Middle frontal gyrus (tissue), 1 donor: ENCODE data around the gene SERTM2.
"Not testable (repeated sequence)": the region's sequence is repeated elsewhere in the genome, so short reads cannot be mapped to it uniquely, and the experiment has no call there.

Experiments used
- DNase-seq: peaks from one replicate; pipeline ENCODE4 v3.0.0-alpha.2; 2015; ENCODE audit warnings: low spot score; ENCODE audit errors: extremely low spot score

SERTM2 gene

DNA sequence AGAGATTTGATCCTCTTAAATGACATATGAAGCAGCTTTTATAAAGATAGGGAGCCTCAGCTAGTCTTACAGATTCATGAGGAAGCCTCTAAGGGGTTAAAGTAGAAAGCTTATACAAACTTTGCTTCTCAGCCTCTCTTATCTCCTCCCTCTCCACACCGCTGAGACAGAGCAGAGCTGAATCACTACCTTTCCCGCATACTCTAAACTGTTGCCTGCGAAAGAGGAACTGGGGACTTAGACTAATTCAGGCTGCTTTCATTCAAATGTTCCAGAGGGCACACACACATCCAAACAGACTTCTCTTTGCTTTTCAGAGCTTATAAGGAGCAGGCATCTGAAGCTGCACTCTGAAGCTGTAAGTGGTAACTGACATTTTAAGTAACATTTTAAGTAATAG lies at the start of gene SERTM2:
TSS of gene SERTM2 (plus strand) at position 169 of the 400 bp plus-strand sequence. CDS start 7,213 bp downstream, outside the sequence.
- no peak for DNase-seq

DNA sequence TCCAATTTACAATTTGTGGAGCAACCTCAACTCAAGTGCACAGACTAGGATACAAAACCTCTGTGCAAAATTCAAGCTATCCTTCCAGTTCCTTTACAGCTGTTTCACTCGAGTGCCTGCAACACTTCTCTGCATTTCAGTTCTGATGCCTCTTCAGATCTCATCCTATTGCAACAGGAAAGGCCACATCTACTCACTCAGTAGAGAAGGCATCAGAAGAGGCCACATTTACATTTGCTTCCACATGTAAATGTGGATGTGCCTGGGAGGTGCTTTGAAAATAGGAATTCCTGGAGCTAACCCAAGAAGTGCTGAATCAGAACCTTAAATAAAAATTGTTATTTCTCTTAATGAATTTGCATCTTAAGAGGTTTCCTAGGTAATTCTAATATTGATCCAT lies 45.8 kb upstream of the SERTM2 start:
- no peak for DNase-seq

DNA sequence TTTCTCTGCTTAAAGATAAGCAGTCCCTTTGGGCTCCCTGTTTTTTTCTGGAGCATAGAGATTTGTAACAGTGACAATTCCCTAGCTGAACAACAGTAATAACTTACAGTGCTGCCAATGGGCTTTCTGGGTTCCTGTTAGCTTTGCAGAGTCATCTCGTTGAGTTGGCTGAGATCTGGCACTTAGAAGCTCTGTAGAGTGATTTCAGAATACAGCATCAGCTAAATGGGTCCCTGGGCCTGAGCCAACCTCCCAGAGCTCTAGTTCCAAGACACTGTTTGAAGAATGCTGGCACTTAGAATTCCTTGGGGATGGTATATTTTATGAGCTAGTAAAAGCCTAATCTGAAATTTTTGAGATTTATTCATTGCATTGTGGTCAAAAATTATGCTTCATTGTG lies 43.5 kb upstream of the SERTM2 start:
- no peak for DNase-seq

DNA sequence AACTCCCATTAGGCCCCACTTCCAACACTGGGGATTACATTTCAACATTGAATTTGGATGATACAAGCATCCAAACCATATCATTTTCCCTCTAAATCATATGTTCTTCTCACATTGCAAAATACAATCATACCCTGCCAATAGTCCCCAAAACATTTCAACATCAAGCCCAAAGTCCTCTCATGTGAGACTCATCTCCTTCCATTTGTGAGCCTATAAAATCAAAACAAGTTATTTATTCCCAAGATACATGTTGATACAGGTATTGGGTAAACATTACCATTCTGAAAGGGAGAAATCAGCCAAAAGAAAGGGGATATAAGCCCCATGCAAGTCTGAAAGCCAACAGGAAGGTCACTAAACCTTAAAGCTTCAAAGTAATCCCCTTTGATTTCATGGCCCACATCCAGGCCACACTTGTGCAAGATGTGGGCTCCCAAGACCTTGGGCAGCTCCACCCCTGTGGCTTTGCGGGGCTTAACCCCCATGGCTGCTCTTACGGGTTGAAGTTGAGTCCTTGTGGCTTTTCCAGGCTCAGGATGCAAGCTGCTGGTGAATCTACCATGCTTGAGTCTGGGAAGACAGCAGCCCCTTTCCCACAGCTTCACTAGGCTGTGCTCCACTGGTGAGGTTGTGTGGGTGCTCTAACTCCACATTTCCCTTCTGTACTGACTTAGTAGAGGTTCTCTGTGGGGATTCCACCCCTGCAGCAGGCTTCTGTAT lies 40.6 kb upstream of the SERTM2 start:
- no peak for DNase-seq

DNA sequence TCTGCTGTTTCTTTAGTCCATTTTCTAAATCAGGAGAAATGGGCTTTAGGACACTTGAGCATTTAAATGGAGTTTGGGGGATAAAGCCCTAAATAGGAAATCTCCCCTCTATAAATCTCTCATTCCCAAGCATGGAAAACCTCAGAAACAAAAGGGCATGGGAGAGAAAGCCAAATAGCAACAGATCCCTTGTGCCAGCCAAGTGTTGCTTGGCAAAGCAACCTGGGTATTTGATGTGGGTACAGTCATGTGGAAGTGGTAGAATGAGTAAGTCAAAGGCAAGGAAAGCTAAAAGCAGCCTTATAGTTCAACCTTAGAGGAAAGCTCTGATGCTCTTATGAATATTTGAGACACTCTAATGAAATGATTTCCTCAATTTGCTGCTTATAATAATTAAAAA lies 29.5 kb upstream of the SERTM2 start:
- no peak for DNase-seq

DNA sequence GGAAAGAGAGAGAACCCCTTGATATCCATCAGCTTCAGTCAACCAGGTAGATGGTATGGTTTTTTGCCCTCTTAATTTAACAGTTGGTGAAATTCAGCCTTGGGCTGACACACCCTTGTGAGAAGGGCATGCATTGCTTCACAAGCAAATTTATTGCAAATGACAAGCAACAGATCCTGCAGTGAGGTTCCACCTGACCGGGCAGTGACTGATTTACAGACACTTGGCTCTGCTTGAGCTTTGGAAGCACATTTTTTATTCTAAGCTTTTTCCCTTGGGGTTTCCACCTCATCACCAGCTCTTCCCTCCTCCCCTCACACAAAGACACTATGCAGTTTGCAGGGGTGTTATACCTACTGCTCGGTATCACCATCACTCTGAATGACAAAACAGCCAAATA lies 28.3 kb upstream of the SERTM2 start:
- DNase-seq, result no peak

DNA sequence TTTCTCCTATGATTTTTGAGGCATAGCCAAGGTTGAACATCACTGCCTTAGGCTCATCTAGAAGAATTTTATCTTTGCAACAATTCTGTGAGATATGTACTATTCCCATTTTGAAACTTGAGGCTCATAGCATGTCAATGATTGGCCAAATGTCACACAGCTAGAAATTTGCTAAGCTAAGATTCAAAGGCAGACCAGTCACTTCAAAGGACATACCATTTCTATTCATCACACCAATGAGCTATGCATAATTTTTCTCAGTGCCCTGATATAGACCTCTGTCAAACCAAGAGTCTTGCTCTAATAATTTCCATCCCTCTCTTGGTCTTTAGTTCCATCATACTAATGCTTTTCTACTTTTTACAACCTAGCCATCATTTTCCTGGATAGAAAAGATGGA lies 27.6 kb upstream of the SERTM2 start:
- DNase-seq, result no peak

DNA sequence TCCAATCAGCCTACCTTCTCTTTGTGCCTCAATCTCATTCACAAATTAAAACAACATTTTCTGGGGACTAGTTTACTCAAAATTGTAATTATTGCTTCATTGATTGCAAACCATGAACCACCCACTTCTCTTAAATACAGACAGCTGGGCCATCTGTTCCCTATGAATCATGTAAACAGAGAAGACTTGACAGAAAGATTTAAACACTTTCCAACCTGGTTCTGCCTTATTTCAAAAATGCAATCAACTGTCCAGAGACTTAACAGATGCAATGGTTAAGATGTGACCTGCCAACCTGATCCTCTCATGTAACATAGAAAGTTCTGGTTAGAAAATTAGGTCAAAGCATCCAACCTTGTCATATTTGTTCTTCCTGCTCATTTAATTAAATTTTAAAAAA lies 20.8 kb upstream of the SERTM2 start:
- no peak for DNase-seq

DNA sequence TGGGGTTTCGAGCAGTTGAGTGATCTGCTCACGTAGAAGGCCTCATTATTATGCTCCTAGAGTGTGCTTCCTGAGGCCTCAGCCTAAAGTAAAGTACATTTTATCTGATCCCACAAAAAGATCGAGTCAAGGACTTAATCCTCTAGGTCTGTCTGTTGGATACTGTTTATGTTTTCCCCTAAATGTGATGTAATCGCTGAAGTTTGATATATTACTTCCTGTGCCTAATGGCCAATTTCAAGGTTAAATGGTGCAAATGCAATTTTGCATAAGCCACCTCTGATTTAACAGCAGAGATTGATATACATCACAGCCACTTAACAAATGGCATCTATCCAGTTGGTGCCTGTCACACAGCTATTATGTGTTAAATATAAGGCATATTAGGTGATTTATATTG lies 19.4 kb upstream of the SERTM2 start:
- no peak for DNase-seq

DNA sequence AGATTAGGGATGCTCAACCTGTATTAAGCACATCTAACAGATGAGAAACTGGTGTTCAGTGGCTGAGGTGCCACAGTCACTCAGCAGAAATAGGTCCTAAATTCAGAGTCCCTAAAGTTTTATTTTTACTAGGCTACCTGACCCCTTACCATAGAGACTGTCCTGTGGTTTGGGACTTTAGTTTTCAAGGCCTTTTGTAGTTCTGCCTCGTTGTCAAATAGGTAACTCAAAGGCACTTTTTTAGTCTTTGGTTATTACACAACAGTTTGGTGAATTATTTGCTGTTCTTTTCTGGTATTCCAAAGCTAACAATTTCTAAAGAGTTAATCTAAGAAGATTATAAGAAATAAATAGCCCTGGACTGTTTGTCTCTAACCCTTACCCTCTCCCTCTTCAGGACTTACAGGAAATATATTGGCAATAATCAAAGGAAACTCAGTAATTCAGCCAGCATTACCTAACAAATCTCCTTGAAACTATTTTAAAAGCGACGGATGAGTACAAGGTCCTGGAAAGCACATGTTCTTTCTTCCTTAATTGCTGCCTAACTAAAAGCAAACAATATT lies 12.8 kb upstream of the SERTM2 start:
- DNase-seq, result no peak

DNA sequence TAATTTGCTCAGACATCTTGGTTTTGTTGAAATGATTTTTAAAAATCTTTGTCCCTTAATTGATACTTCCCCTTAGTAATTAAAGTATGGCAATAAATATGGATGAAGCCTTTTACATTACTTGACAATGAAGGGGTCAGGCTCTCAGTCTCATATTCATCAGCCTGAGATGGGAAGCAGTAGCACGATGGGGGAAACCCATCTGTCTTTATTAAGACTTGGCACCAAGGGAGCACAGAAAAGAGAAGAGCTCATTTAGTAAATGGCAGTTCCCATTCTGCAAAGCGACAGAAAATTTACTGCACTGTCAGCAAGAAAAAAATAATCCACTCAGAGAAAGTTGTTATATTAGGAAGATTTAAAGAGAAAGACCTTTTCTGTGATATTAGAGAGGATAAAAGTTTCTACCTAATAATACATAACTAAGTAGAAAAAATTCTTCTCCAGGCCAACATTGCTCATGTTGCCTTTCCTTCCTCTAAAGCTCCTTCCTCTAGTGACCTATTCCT lies 7.9 kb upstream of the SERTM2 start:
- no peak for DNase-seq

DNA sequence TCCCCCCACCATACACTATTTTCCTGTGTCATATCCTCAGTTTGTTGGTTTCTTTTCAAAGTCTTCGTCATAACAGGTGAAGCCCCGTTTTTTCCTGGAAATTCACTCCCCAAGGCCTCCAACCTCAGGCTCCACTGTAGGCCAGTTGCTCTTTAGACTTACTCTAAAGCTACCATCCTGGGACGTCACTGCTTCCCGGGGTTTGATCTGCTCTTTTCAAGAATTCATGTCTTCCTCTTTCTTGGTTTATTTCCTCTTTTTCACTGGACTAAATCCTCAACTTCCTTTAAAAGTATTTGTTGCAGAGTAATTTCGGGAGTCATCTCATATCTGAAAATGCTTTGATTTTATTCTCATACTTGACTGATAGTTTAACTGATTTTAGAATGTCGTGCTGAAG lies 6.5 kb upstream of the SERTM2 start:
- DNase-seq, result no peak

DNA sequence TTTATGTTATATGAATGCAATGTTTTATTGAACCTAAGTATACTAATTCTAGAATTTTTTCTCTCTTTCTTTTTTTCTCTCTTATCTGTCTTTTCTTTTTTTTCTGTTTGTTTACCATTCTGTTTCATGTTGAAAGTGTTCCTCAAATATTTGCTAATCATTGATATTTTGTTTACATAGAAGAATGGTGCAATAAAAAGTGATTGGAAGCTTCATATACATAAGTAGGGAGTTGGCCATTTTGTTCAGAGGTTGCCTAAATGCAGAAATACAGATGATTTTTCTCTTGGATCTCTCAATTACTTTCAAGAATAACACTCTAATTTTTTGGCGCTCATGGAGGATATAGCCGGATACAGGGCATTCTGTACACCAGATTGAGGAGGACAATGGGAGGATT lies 5.7 kb upstream of the SERTM2 start:
- no peak for DNase-seq

DNA sequence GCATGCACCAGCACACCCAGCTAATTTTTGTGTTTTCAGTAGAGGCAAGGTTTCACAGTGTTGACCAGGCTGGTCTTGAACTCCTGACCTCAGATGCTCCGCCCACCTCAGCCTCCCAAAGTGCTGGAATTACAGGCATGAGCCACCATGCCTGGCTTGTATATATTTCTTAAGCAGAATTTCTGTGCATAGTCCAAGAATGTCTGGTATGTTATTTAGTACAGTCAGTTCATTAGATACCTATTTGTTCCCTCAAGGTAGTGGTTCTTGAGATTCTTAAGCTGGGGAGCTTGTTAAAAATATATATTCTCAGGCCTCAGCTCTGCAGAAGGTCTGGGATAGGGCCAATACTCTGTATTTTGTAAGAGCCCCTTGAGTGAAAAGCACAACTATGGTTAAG lies 4.6 kb upstream of the SERTM2 start:
- no peak for DNase-seq

DNA sequence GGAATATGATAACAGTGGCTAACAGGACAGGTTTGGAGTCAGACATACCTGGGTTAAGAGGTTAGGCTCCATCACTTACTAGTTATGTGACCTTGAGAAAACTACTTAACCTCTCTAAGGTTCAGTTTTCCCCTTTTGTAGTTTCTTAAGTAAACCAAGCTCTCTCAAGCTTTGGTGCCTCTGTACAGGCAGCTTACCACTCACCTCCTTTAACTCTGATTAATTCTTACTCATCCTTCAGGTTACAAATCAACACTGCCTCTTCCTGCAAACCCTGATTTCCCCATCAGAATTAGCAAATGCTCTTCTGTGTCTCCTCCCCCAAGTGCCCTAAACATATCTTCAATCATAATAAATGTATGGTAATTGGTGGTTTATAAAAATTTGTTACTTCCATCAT lies 3.5 kb upstream of the SERTM2 start:
- DNase-seq, result no peak

DNA sequence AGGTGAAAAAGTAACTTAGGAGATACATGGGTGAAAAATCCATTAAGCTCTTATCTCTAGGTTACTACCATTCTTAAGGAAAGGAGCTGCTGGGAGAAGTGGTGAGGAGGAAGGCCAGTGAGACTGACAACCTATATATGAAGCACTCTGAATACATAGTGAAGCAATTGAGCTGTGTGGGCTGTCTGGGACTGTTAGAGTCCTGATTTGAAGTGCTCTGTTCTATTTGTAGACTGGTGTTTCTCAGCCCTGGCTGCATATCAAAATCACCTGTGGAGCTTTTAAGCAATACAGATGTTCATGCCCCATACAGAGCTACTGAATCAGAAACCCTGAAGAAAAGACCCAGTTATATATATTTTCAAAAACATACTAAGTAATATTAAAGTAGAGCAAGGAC lies 3.9 kb downstream of the SERTM2 start:
- DNase-seq, result no peak

DNA sequence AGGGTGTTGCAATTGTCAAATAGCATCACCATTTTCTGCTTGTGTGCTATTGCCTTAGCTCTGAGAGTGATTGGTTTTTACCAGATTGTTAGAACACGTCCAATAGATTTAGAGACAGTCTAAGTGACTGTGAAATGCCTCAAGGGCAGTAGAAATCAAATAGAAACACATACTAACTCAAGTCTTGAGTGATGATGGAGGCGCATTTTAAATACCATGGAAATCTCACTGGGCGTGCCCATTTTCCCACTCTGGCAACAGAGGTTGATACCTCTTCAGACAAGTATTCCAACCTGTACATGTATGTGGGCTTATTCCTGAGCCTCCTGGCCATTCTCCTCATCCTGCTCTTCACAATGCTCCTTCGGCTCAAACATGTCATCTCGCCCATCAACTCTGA lies 7.2 kb downstream of the SERTM2 start:
- DNase-seq, result no peak

DNA sequence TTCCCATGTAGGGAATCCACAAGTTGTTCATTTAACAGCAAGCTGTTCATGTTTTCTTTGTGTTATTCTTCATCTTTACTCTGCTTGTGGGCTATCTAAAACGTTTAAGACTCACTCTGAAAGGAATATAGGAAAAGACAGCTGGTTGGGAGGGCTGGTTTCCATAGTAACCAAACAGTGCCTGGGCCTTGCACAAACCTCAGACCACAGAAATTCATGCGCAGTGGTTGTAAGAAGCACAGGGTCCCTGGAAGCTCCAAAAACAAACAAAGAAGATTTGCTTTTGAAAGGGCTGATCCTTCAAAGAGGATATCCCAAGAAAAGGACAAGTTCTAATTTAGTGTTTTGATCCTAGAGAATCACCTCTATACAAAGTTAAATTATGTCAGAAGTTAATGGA lies 7.8 kb downstream of the SERTM2 start:
- DNase-seq, result no peak

DNA sequence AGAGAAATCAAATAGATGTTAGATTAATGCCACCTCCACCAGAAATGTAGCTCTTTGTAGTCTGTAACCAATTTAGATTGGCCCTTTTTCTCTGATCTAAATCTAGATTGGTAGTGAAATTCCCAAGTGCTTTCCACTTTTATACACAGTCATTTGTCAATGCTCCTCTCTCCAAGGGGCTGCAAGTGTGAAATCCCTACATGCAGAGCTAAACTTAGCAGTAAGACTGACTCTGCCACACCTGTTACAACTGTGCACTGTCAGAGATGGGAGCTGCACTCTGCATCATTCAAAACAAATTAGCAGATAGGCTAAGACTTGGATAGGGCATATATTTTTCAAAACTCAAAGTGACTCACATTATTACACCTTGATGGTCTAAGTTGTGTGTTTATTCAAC lies 9.1 kb downstream of the SERTM2 start:
- no peak for DNase-seq

DNA sequence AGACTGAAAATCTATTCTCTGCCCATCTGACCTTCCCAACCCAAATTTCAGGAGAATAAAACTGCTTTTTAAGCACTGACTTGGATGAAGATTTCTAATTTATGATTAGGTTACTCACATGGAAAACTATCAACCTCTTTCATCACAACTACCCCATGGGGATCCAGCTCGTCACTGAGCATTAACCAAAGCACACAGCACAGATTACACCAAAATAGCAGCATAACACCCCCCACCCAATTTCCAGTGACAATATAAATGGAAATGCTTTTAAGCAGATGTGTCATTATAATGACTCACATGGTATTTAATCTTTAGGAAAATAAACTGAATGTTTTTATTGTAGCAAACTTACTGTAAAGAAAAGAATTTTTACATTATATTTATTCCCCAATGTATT lies 9.7 kb downstream of the SERTM2 start:
- no peak for DNase-seq

DNA sequence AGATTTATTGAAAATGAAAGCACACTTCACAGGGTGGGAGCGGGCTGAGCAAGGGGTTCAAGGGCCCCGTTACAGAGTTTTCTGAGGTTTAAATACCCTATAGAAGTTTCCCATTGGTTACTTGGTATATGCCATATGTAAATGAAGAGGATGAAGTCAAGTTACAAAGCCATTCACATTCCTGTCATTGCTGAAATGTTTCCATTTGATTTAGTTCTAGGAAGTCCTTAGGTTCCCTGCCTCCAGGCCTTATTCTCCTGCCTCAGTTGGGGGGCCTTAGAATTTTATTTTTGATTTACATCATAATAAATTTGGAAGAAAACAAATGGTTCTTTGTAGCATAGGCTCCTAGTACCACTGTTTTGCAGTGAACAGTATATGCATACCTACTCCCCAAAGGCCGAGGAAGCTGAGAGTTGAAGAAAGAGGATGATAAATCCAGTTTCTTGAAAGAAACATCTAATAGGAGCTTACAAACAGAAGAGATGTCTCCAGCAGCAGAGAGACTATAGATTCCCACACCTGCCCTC lies 31.8 kb downstream of the SERTM2 start:
- no peak for DNase-seq

DNA sequence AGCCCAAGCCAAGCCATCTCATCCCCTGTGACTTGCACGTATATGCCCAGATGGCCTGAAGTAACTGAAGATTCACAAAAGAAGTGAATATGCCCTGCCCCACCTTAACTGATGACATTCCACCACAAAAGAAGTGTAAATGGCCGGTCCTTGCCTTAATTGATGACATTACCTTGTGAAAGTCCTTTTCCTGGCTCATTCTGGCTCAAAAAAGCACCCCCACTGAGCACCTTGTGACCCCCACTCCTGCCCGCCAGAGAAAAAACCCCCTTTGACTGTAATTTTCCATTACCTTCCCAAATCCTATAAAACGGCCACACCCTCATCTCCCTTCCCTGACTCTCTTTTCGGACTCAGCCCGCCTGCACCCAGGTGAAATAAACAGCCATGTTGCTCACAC lies 37.8 kb downstream of the SERTM2 start:
- not testable (repeated sequence) for DNase-seq

DNA sequence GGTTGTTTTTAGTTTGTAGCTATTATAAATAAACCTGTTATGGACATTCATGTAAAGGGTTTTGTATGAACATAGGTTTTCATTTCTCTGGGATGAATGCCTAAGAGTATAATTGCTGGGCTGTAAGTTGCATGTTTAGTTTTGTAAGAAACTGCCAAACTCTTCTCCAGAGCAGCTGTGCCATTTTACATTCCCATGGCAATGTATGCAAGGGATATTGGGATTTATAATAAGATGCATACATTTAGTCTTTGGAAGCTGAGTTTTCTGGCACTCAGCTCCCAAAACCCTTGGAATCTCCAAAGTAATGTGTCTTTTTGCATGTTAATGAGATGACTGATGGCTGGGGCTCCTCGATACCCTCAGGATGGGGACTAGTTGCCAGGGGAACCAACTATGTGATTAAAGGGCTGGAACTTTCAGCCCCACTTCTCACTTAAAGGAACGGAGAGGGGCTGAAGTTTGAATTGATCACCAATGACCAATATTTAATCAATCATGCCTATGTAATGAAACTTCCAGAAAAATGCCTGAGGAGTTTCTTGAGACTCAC lies 44.0 kb downstream of the SERTM2 start:
- DNase-seq, result no peak
